ENCODE data around the gene STAP2.

The STAP2 gene

DNA sequence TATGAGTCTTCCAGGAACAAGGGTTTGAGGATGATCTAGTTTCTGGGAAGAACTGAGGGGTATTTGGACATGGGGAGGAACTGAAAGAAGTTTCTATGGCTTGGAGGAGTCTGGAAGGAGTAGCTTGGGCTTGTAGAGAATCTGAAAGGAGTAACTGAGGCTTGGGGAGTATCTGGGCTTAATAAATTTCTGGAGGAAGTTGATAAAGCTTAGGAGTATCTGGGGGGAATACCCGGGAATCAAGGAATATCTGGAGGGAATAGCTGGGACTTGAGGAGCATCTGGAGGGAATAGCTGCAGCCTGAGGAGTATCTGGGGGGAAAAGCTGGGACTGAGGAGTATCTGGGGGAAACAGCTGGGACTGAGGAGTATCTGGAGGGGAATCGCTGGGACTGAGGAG is 18.2 kb downstream of the STAP2 start:
- Histone ChIP-seq H3K36me3 (replicated peaks) (peaks cover 12% of the 10 kb centered on the region), H3K4me3 (no peak overlapping the region), H3K9me3 (no peaks in the 10 kb centered on the region), H3K4me1 (no peaks in the 10 kb centered on the region), H3K27me3 (ENCODE audit: low read depth) (no peaks in the 10 kb centered on the region)
- in situ Hi-C loops (cut with MboI; ENCODE audit: low sequenced_read_pairs) = no loop called here
- no peak for DNase-seq (ENCODE audit: low spot score in 2 of 2)

DNA sequence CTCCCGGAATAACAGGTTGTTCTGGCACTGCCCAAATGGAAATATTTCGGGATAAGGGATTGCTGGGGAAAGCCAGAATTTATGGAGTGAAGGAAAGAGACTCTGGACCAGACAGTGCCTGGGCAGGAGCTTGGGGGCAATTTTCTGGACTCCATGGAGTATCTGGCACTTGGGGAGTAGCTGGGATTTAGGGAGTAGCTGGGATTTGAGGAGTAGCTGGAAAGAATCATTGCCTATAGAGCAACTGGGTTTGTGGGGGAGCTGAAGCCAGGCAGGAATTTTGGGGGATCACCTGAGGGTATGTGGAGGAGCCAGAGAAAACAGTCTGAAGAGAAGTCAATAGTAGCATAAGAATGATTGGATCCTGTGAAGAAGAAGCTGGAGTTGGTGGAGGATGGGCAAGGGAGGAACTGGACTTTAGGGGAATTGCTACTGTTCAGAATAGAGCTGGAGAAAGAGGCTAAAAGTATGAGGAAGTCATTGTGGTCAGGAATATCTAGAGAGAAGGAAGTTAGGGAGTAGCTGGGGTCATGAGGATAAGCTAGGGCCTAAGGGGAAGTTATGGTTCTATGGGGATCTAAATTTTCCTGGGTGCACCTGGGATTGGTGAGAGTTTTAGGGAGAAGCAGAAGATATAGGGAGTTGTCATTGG is 19.4 kb downstream of the STAP2 start:
- in situ Hi-C loops (cut with MboI; ENCODE audit: low sequenced_read_pairs) = no loop called here
- Histone ChIP-seq H3K4me3 (no peak overlapping the region), H3K27me3 (ENCODE audit: low read depth) (no peaks in the 10 kb centered on the region), H3K4me1 (no peaks in the 10 kb centered on the region), H3K9me3 (no peaks in the 10 kb centered on the region), H3K36me3 (replicated peaks) (peaks cover 12% of the 10 kb centered on the region)
- no peak for DNase-seq (ENCODE audit: low spot score in 2 of 2)

DNA sequence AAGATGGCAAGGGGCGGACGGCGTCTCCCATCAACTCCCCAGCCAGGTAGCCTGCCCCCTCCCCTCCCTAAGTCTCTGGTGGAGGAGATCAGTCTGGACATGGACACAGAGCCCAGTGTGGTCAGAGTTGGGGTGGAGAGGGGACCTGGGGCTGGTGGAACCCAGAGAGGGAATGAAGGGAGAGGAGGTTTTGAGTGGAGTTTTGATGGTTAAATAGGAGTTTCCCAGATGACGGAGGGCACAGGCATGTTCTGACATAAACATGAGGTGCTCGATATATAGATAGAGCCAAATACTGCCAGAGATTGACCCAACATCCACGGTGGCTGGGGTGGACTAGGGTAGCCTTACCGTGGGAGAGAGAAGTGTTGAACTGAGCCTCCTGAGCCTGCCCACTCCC is 20.2 kb downstream of the STAP2 start:
- in situ Hi-C loops (cut with MboI; ENCODE audit: low sequenced_read_pairs) = no loop called here
- no peak for DNase-seq (ENCODE audit: low spot score in 2 of 2)

DNA sequence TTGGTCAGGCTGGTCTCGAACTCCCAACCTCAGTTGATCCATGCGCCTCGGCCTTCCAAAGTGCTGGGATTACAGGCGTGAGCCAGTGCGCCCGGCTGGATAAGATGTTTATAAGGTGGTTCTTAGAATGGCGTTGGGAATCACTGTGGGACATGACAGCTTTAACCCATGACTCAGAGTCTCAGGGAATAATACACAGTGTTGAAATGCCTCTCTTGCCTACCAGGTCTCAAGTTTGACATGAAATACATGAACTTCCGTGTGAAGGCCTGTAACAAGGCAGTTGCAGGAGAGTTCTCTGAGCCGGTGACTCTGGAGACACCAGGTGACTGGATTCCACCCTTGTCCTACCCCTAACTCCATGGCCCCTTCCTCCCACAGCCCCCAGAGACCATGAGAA is 21.7 kb downstream of the STAP2 start:
- in situ Hi-C loops (cut with MboI; ENCODE audit: low sequenced_read_pairs) = no loop called here
- H3K4me3 ChIP-seq = no peak overlapping the region
- no peaks in the 10 kb centered on the region for H3K4me1 ChIP-seq
- no peaks in the 10 kb centered on the region for H3K9me3 ChIP-seq
- H3K36me3 ChIP-seq (replicated peaks) = peaks cover 12% of the 10 kb centered on the region
- DNase-seq (ENCODE audit: low spot score in 2 of 2) = no peak
- H3K27me3 ChIP-seq (ENCODE audit: low read depth) = no peaks in the 10 kb centered on the region

More for the DNA sequence above, 20.2 kb downstream of the STAP2 start:
- H3K36me3 ChIP-seq (replicated peaks) = peaks cover 12% of the 10 kb centered on the region
- no peaks in the 10 kb centered on the region for H3K9me3 ChIP-seq
- H3K4me1 ChIP-seq = no peaks in the 10 kb centered on the region
- no peak overlapping the region for H3K4me3 ChIP-seq
- no peaks in the 10 kb centered on the region for H3K27me3 ChIP-seq (ENCODE audit: low read depth)

DNA sequence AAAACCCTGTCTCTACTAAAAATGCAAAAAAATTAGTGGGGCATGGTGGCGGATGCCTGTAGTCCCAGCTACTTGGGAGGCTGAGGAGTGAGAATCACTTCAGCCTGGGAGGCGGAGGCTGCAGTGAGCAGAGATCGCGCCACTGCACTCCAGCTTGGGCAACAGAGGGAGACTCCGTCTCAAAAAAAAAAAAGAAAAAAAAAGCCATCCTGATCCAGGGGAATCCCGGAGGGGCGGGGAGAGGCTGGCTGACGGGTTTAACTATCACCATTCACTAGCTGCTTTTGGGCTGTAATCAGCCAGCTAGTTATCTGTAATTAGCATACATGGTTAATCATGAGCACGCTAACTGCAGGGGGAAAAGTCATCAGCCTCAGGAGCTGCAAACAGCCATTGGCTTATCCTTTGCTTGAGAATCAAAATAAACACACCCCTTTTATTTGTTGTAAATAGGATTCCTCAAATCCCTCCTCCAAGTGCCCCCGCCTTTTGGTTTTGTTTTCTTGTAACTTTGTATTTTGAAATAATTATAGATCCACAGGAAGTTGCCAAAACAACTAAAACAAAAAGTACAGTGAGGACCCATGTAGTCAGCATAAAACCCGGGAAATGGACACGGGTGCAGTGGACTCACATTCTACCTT is 24.7 kb downstream of the STAP2 start:
- Histone ChIP-seq H3K27me3 (ENCODE audit: low read depth) (no peaks in the 10 kb centered on the region), H3K36me3 (replicated peaks) (peaks cover 21% of the 10 kb centered on the region), H3K9me3 (no peaks in the 10 kb centered on the region), H3K4me1 (no peaks in the 10 kb centered on the region), H3K4me3 (no peak overlapping the region)
- no peak for DNase-seq (ENCODE audit: low spot score in 2 of 2)
- in situ Hi-C loops (cut with MboI; ENCODE audit: low sequenced_read_pairs) = no loop called here

DNA sequence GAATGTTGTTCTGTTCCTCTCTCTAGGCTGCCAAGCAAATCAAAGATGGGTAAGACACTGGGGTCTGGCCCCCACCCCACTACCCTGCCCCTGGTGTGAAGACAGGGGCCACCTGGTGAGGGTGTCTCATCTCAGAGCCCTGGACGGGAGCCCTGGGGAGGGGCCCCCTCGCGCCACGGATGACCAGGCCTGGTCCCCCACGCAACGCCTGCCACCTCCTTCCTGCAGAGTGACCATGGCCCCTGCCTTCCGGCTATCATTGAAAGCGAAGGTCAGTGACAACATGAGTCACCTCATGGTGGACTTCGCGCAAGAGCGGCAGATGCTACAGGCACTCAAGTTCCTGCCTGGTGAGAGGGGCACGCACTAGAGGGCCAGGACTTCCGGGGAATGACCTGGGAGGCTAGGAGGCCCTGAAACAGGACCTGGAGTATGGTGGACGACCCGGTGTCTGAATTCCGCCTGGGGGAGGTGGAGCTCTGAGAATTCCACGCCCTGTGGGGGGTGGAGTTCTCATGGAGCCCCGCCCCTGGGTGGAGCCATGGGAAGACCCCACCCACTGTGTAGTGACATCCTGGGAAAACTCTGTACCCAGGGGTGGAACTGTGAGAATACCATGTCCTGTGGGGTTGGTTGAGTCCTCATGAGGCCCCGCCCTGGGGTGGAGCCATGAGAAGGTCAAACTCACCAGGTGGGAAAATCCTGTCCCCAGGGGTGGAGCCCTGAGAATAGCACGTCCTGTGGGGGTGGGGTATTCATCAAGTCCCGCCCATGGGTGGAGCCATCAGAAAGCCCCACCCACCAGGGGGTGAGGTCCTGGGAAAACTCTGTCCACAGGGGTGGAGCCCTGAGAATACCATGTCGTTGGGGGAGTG is 28.1 kb downstream of the STAP2 start:
- no peaks in the 10 kb centered on the region for H3K9me3 ChIP-seq
- no peak overlapping the region for H3K4me3 ChIP-seq
- H3K4me1 ChIP-seq = no peaks in the 10 kb centered on the region
- peaks cover 13% of the 10 kb centered on the region for H3K36me3 ChIP-seq (replicated peaks)
- no peaks in the 10 kb centered on the region for H3K27me3 ChIP-seq (ENCODE audit: low read depth)
- peak in 1 of 2 experiments; percentile 61 for DNase-seq (ENCODE audit: low spot score in 2 of 2)
- in situ Hi-C loops (cut with MboI; ENCODE audit: low sequenced_read_pairs) = no loop called here

DNA sequence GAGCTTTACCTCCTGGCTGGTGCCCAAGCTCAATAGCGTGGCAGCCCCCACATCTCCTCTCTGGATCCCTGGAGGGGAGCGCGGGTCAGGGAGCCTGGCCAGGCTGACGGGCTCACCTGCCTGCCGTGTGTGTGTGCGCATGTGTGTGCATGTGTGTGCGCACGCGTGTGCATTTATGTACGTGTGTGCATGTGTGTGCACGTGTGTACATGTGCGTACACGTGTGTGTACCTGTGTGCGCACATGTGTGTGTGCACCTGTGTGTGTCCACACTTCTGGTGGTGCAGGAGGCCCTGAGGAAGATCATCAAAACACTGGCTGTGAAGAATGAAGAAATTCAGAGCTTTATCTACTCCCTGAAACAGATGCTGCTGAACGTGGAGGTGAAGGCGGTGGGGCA is 33.0 kb downstream of the STAP2 start:
- in situ Hi-C loops (cut with MboI; ENCODE audit: low sequenced_read_pairs) = no loop called here
- H3K36me3 ChIP-seq (replicated peaks) = peaks cover 10% of the 10 kb centered on the region
- no peak for DNase-seq (ENCODE audit: low spot score in 2 of 2)
- H3K4me3 ChIP-seq = no peak overlapping the region
- H3K9me3 ChIP-seq = no peaks in the 10 kb centered on the region
- no peaks in the 10 kb centered on the region for H3K4me1 ChIP-seq
- no peaks in the 10 kb centered on the region for H3K27me3 ChIP-seq (ENCODE audit: low read depth)

DNA sequence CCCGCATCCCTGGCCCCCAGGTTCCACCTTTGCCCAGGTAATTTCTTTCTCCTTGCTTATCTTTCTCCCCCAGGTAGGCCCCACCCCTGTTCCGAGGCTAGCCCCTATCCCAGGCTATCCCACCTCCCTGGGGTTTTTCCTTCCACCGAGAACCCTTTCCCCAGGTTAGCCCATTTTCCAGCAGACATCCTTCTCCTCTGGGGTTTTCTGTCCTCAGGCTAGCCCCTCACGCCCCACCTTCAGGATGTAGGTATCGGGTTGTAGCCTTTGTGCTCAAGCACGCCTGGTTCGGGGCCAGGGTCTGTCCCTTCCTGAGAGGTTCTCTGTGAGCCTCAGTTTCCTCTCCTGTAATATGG is 33.4 kb downstream of the STAP2 start:
- no peaks in the 10 kb centered on the region for H3K27me3 ChIP-seq (ENCODE audit: low read depth)
- in situ Hi-C loops (cut with MboI; ENCODE audit: low sequenced_read_pairs) = no loop called here
- DNase-seq (ENCODE audit: low spot score in 2 of 2) = no peak
- peaks cover 6% of the 10 kb centered on the region for H3K36me3 ChIP-seq (replicated peaks)
- H3K4me3 ChIP-seq = peak overlapping the region; percentile 12; the same call in 1 of the 2 replicates
- H3K4me1 ChIP-seq = no peaks in the 10 kb centered on the region
- no peaks in the 10 kb centered on the region for H3K9me3 ChIP-seq

DNA sequence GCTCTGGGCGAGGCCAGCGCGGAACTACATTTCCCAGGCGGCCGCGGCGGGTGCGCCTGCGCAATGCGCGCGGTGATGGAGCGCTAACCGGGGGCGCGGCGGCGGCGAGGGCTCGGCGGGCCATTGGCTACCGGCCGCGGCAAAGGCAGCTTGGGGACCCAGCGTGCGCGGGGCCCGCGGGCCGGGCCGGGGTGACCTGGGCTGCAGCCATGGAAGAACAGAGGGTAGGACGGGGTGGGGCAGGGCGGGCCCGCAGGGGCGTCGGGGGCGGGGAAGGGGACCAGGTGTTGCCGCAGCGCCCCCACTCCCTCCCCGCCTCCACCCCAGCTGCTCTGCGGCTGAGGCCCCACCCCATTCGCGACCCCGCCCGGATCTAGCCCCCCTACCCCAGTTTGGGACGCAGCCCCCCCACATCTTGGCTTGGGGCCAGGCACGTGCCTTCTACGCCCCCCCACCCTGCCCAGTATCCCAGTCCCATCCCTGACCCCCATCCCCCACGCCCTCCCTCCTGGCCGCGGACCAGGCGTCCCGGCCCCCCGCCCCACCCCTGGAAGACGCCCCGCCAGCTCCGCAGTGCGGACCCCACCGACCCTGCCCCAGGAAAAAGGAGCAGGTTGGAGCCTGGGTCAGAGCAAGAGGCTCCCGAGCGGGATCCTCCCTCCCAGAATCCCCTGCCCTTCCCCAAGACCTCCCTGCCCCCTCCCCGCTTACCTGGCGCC is 33.9 kb downstream of the STAP2 start, which contains the start of gene FSD1:
FSD1 (plus strand) TSS at position 61 of the 719 bp plus-strand sequence; CDS start at position 210, 149 bp downstream.
- Histone ChIP-seq H3K9me3 (no peaks in the 10 kb centered on the region), H3K4me3 (peak within 1 kb of the TSS; percentile 32), H3K36me3 (replicated peaks) (peaks cover 4% of the 10 kb centered on the region), H3K4me1 (no peaks in the 10 kb centered on the region), H3K27me3 (ENCODE audit: low read depth) (no peaks in the 10 kb centered on the region)
- peak; percentile 68 to 88 for DNase-seq (ENCODE audit: low spot score in 2 of 2)
- in situ Hi-C loops (cut with MboI; ENCODE audit: low sequenced_read_pairs) = no loop called here

DNA sequence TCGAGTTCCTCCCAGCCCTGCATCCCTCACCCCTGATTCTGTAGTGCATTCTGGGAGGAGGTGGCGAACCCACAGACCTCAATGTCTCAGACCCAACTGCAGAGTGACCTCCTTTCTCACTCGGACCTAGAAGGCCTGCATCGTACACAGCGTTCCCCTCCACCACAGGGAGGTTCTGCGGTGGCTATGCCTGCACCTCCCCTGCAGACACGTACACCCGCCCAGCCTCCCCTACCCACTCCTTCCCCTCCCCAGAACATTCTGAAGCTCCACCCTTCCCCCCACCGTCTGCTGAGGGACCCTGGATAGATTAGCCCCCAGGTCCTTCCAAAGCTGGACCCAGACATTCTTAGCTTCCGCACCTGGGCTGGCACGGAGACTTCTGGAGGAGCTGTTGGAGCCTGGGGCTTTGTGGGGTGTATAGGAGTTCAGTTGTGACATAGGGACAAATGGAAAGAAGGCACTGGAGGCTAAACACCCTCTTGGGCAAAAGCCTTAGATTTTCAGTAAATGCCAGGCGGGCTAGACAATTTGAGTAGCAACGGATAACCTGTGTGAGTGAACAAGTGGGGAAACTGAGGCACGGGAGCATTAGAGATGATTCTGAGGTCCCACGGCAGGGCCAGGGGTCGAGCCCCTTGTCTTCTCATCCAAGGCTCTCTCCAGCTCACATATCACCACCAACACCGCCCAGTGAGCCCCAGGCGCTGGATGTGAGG is 34.6 kb downstream of the STAP2 start:
- peaks cover 4% of the 10 kb centered on the region for H3K36me3 ChIP-seq (replicated peaks)
- no peaks in the 10 kb centered on the region for H3K9me3 ChIP-seq
- in situ Hi-C loops (cut with MboI; ENCODE audit: low sequenced_read_pairs) = no loop called here
- no peaks in the 10 kb centered on the region for H3K27me3 ChIP-seq (ENCODE audit: low read depth)
- H3K4me1 ChIP-seq = no peaks in the 10 kb centered on the region
- no peak for DNase-seq (ENCODE audit: low spot score in 2 of 2)
- H3K4me3 ChIP-seq = peak overlapping the region; percentile 32

DNA sequence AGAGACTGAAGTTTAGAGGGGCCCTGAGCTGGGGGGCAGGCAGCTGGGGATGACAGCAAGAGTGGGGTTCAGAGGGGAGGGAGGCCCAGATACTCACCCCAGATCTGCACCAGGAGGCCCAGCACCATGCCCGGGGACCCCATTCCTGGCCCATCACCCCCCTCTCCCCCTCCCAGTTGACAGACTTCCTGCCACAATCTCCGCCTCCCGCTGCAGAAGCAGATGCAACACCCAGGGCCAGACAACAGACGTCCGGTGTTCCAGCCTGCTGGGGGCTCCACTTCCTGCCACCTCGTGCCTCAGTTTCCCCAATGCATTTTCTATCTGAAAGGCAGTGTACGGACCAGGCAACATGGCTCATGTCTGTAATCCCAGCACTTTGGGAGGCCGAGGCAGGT is 36.4 kb downstream of the STAP2 start, which contains the start of gene TMIGD2:
TMIGD2 (minus strand) TSS at position 147 of the 398 bp plus-strand sequence; CDS start at position 143, 4 bp downstream.
- in situ Hi-C loops (cut with MboI; ENCODE audit: low sequenced_read_pairs) = no loop called here
- no peaks in the 10 kb centered on the region for H3K4me1 ChIP-seq

DNA sequence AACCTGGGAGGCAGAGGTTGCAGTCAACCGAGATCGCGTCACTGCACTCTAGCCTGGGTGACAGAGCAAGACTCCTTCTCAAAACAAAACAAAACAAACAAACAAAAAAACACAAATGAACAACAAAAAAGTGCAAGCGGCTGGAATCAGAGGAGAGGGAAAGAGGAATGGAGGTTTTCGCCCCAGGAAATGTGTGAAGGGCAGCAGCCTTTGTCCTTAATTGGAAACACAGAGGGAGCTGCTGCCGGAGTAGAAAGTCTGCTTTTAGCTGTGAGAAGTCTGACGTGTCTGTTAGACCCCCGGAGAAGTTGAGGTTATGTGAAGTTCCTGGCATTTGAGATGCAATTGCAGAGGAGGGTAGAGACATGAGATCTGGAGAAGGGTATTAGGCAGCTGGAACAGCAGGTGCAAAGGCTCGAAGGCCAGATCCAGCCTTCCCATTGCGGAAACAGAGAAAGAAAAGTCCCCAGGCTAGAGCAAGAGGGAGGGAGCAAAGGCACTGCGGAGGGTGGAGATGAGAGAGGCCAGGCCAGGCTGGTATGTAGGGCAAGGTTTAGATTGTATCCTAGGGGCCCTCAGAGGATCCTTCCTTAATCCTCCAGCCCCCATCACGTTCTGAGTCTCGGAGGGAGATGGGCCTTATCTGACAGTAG is 36.9 kb downstream of the STAP2 start:
- no peaks in the 10 kb centered on the region for H3K4me1 ChIP-seq
- in situ Hi-C loops (cut with MboI; ENCODE audit: low sequenced_read_pairs) = no loop called here
- H3K36me3 ChIP-seq (replicated peaks) = no peaks in the 10 kb centered on the region
- H3K9me3 ChIP-seq = no peaks in the 10 kb centered on the region
- no peaks in the 10 kb centered on the region for H3K27me3 ChIP-seq (ENCODE audit: low read depth)
- no peak overlapping the region for H3K4me3 ChIP-seq
- DNase-seq (ENCODE audit: low spot score in 2 of 2) = no peak

More for the DNA sequence above, 36.4 kb downstream of the STAP2 start, which contains the start of gene TMIGD2:
- Histone ChIP-seq H3K27me3 (ENCODE audit: low read depth) (no peaks in the 10 kb centered on the region), H3K36me3 (replicated peaks) (no peaks in the 10 kb centered on the region), H3K9me3 (no peaks in the 10 kb centered on the region), H3K4me3 (no peak within 1 kb of the TSS)
- no peak for DNase-seq (ENCODE audit: low spot score in 2 of 2)
